HG03354 (cell line): Measurements from ENCODE around the gene TSEN34.

Source experiments
- ATAC-seq: cut with Tn5 transposase; IDR thresholded peaks from one replicate; pipeline ENCODE4 v1.9.1; 2021; ENCODE audit warnings: mild to moderate bottlenecking; ENCODE audit not compliant: unreplicated experiment, poor library complexity, severe bottlenecking

Gene TSEN34

GRCh38 chr19:54191011-54191810 is at the start of gene TSEN34:
TSS of gene TSEN34 (plus strand) at chr19:54191308. CDS start at chr19:54191365, 57 bp downstream.
- ATAC-seq, result peak; percentile 33

DNA sequence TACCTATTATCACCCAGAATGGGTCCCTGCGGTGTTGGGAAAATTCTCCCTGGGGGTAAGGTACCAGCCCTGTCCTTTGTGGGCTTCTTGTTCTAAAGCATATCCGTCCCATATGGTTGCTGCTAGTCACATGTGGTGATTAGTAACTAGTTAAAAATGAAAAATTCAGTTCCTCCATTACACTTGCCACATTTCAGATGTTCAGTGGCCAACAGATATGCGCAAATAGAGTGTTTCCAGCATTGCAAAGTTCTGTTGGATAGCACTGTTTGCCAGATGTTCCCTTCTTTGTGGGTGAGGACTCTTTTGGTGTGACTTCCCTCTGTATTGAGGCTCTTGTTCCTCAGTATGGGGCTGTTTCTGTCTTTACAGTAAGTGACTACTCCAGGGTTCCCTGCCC is 49.8 kb upstream of the TSEN34 start:
- ATAC-seq, result no peak

DNA sequence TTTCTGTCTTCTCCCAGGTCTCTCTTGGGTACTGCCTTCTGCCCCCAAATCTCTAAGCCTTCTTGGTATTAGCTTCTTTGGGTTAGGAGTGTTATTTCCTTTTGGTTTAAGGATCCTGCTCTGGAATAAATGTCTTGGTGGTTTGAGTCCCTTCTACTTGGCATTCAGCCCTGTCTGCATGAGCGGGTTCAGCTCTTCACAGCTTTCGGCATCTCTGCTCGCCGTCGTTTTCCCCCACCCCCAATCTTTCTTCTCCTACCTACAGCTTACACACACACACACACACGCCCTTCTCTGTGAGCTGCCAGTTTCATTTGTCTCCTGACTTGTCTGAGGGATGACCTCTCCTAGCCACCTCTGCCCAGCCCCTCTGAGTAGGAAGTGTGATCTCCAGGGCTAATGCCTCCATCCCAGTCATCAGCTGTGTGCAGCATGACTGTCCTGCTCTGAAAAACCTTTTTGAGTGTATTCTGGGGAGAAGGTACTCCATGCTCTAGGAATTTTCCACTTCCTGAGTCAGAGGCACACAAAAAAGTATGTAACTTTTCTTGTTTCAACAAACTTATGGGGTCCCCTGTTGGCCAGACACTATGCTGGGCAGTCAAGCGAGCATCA is 48.8 kb upstream of the TSEN34 start:
- ATAC-seq, result no peak

DNA sequence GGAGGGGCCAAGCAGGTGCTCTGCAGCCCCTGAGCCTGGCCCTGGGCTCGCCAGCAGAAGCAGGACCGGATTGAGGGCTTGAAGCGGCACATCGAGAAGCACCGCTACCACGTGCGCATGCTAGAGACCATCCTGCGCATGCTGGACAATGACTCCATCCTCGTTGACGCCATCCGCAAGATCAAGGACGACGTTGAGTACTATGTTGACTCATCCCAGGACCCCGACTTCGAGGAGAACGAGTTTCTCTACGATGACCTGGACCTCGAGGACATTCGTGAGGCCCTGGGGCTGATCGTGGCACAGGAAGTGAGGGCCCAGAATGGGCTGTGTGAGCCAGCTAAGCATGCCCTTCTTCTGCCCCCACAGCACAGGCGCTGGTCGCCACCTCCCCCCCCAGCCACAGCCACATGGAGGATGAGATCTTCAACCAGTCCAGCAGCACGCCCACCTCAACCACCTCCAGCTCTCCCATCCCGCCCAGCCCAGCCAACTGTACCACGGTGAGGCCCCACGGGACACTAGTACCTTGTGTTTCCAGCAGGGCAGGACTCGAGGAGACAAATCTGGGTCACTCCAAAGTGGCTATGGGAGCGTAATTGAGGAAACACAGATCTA is 45.5 kb upstream of the TSEN34 start:
- ATAC-seq, result no peak

DNA sequence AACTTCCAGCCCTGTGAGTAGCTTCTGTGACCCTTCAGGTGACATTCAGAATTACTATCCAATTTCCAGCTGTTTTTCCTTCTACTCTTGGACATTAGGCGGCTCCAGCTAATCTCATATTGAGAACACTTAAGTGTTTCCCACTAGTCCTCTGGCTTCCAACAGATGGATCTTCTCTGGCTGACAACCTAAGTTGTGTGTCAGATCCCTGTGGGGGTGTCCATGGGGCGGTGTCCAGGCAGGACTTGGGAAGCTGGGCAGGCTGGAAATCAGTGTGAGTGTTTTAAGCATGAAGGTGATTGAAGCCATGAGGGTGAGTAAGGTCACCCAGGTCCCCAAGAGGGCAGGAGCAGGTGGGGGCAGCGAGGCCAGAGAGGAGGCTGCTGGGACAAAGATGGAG is 43.4 kb upstream of the TSEN34 start:
- no peak for ATAC-seq

GRCh38 chr19:54148158-54148557 is 43.0 kb upstream of the TSEN34 start:
- no peak for ATAC-seq

DNA sequence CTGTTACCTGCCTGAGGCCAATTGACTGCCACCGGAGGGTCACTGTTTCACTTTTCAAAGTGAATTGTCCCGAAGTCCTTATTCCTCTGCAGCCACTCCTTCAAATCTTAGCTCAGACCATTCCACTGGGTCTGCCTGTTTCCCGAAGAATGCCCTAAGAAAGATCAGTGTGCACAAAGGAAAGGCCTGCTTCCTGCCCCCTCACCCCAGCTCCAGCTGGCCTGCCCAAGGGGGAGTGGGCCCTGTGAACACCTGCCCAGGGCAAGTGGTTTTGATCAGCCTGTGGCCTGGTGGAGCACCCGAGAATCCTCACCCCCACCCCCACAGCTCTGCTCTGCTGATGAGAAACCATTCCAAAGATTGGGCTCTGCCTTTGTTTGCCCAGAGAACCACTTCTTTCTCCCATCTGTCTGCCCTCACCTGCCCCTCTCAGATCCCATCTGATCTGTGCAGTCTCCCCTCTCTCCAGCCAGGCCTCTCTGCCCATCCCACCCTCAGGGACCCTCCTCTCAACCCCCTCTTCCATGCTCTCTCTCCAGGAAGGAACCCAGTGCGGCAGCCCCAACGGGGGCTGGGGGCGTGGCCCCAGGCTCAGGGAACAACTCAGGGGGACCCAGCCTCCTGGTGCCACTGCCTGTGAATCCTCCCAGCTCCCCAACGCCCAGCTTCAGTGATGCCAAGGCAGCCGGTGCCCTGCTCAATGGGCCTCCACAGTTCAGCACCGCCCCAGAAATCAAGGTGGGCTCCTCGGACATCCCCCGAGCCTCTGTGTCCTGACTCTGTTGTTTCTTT is 41.9 kb upstream of the TSEN34 start:
- no peak for ATAC-seq

- ATAC-seq, result no peak
Observed at GRCh38 chr19:54151362-54152035, 39.6 kb upstream of the TSEN34 start.

DNA sequence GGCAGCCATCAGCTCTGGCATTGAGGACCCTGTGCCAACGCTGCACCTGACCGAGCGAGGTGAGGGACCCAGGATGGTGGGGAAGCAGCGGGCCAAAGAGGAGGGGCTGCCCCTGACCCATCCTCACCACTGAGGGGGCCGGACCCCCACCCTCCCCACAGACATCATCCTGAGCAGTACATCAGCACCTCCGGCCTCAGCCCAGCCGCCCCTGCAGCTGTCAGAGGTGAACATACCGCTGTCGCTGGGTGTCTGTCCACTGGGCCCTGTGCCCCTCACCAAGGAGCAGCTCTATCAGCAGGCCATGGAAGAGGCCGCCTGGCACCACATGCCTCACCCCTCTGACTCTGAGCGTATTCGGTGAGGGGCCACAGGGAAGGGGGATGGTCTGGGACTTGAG is 38.8 kb upstream of the TSEN34 start:
- no peak for ATAC-seq

DNA sequence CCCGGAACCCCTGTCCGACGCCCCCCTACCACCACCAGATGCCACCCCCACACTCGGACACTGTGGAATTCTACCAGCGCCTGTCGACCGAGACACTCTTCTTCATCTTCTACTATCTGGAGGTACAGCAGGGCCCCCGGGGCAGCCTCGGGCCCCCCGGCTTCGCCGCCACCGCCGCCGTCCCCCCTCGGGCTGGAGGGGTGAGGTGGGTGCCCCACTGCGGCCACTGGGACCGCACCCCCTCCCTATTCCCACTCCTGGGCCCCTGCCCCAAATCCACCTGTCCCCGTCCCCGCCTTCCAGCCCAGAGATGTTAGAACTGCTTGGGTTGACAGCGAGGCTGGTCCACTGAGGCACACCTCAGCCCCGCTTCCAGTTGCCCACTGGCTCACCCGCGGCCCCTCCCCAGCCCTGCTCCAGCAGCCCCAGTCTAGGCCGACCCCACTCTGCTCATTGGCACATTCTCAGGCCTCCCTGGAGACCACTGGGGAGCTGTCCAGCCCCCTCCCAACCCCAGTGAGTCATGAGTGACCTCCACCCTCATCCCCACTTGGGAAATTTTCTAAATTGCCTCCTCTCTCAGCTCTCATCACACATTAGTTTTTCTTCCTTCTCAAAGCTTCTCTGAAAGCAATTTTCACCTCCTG is 38.1 kb upstream of the TSEN34 start:
- ATAC-seq, result no peak

GRCh38 chr19:54153731-54154326 is 37.3 kb upstream of the TSEN34 start:
- no peak for ATAC-seq

- no peak for ATAC-seq
Observed at GRCh38 chr19:54154603-54155345, 36.3 kb upstream of the TSEN34 start.

GRCh38 chr19:54155694-54156093 is 35.4 kb upstream of the TSEN34 start:
- no peak for ATAC-seq

DNA sequence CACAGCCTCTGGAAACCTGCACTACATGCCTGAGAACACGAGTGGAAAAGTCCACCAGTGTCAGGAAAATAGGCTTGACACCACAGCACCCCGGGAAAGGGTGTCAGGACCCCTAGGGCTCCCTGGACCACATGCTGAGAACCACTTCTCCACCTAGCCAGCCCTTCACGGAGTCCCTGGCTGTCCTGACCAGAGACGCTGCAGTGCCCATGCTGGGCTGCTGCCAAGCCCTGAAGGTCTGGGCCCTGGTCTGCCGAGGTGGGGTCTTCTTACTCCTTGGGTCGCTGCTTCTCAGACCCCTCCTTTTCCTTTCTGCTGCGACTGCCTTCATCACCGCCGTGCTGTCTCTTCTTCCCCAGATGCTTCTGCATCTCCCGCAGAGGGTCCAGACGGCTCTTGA is 34.6 kb upstream of the TSEN34 start:
- no peak for ATAC-seq

DNA sequence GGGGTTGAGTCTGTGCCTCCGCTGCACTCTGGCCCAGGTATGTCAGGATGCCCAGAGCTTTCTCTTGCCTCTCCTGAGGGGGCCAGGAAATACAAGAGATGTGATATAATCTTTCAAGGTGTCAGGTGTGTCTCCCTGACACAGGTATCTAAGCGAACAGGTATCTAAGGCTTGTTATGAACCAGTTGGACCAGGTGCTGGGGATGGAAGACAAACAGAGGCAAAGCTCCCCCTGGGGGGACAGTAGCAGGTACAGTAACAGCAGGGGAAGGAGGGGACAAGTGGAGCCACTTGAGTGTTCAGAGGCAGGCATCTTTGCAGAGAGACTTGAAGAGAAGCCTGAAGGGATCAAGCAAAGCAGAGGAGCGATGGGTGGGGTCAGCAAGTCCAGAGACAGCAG is 34.2 kb upstream of the TSEN34 start:
- ATAC-seq, result no peak

- no peak for ATAC-seq
Observed at GRCh38 chr19:54158812-54159351, 32.2 kb upstream of the TSEN34 start.

- ATAC-seq, result peak; percentile 91
Observed at GRCh38 chr19:54159352-54160181, 31.5 kb upstream of the TSEN34 start, which contains the start of gene LENG1. TSS of gene LENG1 (minus strand) at chr19:54159721. CDS start at chr19:54159695, 26 bp downstream.
